ENCODE measurements around the gene UBXN11.

DNA sequence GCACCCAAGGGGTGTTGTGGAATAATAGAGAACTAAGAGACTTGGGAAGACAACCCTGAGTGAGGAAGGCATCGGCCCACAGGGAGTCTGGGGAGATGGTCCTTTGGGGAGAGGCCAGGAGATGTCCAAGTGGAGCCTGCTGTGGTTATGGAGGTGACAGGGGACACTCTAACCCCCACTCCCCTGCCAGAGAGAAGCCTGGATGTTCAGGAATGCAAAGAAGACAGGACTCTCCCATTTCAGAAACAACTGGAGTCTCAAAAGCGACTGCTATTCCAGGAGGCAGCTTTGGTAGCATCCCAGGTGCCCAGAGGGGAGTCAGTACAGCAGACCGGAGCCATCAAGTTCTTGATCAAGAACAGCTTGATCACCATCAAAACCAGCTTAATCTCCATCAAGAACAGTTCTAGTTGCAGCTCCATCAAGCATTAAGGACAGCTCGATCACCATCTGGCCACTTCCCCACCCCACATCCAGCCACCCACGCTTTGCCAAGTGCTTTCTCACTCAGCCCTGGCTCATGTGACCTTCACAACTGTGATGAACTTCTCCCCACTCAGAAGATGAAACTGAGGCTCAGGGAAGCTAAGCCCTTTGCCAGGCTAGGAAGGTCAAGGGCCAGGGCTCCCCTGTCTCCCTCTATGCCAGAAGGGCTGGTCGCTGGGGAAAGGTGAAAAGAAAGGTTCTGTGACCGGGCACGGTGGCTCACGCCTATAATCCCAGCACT lies 12.1 kb upstream of the UBXN11 start:
- TF ChIP-seq POLR2AphosphoS5 (IDR thresholded peaks at IDR 0.05) (no peak), EZH2 (IDR thresholded peaks at IDR 0.05; ENCODE audit: borderline replicate concordance, insufficient read depth, low read length, poor library complexity, severe bottlenecking) (no peak)

Data from neural cell (in vitro differentiated cells).